ENCODE measurements around the gene WNT1. TPM values are rescaled to one million over a fixed set of nuclear protein-coding genes. Genes with fewer than 3 reads are reported as not detected.

WNT1 gene
- polyA plus RNA-seq, 5 donors: not detected

- no peak for DNase-seq
These were observed 16.8 kb upstream of the WNT1 start for GRCh38 chr12:48961331-48961730.

GRCh38 chr12:48961801-48962200, 16.3 kb upstream of the WNT1 start:
- no peak for DNase-seq

GRCh38 chr12:48965298-48965838, 12.8 kb upstream of the WNT1 start:
- no peak for DNase-seq

- no peak for DNase-seq
These were observed 11.8 kb upstream of the WNT1 start for GRCh38 chr12:48966177-48966895.

DNA sequence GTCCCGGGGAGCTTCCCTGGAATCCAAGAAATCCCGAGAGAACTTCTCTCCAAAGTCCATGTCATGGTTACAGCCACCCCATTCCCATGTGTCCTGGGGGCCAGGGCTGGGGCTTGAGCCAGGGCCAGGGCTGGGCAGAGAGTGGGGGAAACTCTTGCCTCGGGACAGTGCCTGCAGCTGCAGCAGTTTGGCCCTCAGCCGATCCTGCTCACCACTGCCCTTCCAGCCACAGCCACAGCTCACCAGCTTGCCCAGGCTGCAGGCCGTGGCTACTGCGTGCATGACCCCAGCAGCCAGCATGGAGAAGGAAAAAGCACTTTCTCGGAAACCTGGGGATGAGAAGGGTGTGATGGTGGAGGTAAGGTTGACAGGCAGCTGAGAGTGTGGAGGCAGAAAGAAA, 10.1 kb upstream of the WNT1 start:
- no peak for DNase-seq

- DNase-seq: no peak
These were observed 9.7 kb upstream of the WNT1 start for GRCh38 chr12:48968467-48968866.

- no peak for DNase-seq
These were observed 8.9 kb upstream of the WNT1 start for GRCh38 chr12:48969160-48969771.

- no peak for DNase-seq
These were observed 8.1 kb upstream of the WNT1 start for GRCh38 chr12:48969833-48970701.

GRCh38 chr12:48970702-48971334, 7.3 kb upstream of the WNT1 start:
- DNase-seq: no peak

GRCh38 chr12:48972213-48972951, 5.7 kb upstream of the WNT1 start:
- DNase-seq: no peak

- DNase-seq: no peak
These were observed 5.1 kb upstream of the WNT1 start for GRCh38 chr12:48972952-48973483.

DNA sequence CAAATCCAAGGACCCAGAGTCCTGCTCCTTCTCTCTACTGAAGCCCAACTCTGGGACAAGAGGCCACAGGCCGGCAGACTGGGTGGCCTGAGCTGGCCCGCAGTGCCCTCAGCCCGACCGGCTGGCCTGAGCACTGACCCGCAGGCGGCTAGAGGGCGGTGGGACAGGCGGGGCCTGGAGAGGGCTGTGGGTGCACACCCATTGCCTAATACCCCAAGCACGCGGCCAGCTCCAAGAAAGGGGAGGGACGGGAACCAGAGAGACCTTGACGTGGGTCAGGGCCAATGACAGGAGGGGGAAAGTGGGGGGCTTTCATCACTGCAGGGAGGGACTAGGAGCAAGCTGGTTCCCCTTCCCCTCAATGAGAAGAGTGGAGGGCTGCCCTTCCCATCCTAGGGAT, 4.6 kb upstream of the WNT1 start:
- DNase-seq: no peak

DNA sequence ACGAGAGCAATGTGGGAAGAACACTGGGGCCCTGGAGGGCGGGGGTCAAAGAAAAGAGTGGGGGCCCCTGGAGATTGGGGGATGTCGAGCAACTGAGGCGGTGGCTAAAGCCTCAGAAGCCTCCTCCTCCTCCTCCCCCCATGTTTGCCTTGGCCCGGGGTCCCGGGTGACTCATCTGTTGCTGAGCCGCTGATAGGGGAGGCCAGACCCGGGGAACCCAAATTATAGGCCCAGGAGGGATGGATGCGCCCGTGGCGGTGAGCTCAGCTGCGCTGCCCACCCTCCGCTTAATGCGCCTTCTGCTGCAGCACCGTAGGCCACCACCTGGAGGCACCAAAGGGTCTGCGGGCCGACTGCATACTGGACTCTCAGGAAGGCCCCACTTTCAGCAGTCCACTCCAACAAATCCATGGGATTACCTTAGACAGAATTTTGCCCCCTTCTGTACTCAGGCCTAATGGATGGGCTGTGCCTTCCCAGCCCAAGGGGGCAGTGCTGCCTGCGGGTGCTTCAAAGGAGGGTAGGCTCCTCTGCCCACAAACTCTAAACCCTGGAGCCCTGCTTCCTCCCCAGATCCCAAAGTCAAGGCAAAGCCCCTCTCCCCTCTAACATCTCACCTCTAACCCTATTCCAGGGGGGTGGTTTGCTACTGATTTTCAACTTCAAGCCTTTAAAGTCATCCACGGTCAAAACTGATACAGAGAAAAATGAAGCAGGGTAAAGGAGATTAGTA, 4.0 kb upstream of the WNT1 start:
- DNase-seq: no peak

DNA sequence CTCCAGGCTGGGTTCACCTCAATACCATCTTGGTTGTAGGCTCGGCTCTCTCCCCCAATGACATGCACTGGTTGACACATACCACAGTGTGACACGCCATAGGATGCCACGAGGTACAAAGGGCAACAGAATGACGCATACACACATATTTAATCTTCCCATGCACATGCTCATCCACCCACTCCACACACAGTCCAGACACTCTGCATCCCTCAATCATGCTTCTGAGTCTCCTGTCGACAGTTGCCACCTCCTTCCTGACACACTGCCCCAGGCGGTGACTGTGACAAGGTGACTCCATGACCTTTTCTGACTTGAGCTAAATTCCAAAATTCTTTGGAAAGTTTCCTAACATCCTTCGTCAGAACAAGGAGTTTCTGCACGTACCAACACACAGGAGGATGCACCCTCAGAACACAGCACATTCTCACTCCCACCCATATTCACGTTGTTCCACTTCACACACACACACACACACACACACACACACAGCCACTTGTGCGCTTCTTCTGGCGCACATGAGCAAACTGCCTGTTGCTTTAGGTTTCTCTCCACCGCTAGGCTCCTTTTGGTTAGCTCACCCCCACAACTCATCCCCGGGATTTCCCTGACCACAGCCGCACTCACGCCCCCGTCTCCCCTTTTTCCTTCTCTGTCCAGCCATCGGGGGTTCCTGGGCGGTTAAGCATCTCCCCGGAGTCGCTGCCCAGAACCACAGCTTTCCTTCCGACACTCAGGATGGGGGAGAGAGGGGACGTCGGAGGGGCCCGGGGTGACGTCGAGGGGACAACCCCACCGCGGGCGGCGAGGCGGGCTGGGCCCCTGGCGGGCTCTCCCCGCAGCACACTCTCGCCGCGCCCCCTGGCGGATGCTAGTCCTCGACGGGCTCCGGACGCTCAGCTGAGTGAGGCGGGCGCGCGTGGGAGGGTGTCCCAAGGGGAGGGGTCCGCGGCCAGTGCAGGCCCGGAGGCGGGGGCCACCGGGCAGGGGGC, 536 bp upstream of the WNT1 start:
- no peak for DNase-seq

DNA sequence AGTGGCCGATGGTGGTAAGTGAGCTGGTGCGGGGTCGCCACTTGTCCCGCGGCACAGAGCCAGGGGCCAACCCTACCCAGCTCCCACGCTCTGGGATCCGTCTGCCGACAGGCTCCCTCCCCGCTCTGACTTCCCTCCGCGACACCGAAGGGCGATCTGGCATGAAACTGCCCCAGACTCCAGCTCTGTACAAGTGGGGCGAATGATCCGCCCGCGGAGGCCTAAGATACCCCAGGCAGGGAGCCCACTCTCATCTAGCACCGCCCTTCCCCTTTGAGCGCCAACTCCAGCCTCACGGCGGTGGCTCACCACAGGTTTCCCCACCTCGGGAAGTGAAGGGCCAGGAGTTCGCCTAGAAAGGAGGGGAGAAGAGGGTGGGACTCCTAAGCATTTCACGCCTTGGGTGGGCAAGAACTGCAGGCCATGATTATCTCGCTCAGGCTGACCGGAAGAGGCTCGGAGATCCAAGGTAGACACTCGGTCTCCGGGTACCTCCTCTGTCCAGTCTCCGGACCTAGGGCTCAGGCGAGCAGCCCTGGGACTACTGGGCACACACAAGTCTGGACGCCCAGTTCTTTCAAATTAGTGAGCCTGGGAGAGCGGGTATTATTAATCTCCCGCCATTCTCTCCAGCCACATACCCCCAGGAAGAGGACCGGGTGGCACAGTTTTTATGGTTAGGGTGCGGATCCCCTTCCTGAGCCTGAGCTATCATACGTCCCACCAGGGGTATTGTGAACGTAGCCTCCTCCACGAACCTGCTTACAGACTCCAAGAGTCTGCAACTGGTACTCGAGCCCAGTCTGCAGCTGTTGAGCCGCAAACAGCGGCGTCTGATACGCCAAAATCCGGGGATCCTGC, 849 bp downstream of the WNT1 start:
- no peak for DNase-seq

GRCh38 chr12:48979602-48980388, 1.7 kb downstream of the WNT1 start:
- no peak for DNase-seq

GRCh38 chr12:48980389-48980952, 2.3 kb downstream of the WNT1 start:
- DNase-seq: no peak
